CD4-positive, alpha-beta T cell treated with Interleukin-17A for 4 hours (primary cell): Measurements from ENCODE around the gene DGKI.
"Not testable (repeated sequence)": the region's sequence is repeated elsewhere in the genome, so short reads cannot be mapped to it uniquely, and the experiment has no call there.

Experiments
- DNase-seq: peaks from one replicate; pipeline ENCODE4 v3.0.0-alpha.2; 2020; ENCODE audit warnings: mixed read lengths

The DGKI gene

DNA sequence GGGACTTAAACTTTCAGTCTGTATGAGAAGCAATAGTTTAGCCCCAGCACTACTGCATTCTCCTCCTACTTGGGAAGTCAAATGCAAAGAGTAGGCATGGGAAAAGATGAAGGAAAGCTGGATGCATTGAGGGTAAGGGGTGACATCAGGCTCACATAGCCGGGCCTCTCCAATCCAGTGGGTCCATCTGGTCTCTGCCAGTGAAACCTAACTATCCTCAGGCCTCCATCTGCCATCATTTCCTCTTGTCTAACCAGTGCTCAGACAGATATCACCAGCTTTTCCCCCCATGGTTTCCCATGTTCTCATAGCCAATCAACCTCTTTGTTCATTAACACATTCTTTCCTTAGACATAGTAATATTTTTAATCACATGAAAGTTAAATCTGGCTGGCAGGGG is 118.3 kb downstream of the DGKI start:
- no peak for DNase-seq

DNA sequence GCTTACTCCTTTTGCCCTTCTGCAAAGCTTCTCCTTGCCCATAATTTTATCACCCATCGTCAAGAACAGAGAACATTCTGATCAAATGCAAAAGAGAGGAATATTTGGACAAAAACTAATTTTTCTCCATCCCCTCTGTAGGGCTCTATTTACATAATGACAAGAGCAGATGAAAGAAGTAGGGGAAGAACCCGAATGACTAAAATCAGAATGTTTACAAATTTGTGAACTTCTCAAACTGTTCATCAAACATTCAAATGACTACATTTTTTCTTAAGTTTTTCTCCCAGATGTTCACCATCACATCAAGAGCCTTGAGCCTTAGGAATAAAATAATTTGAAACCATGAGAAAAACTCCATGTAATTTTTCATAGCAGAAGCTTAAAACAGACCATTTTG is 119.4 kb downstream of the DGKI start:
- no peak for DNase-seq

DNA sequence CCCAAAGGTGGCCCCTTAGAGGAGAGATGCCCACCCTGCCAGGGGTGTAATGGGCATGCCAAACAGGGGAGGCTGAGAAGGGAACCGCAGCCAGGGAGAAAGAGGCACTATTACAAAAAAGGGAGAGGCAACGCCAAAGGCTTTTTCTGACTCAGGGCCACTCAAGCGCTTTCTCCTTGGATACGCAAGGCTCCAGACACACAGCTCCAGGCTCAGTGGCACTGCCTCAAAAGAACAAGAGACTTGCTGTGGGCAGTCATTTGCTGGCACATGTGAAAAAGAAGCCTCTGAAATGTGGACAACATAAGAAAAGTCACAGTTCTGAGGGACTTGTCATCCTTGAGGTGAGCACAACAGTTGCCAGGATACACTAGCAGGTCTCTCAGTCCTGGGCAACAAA is 128.4 kb downstream of the DGKI start:
- DNase-seq = no peak

DNA sequence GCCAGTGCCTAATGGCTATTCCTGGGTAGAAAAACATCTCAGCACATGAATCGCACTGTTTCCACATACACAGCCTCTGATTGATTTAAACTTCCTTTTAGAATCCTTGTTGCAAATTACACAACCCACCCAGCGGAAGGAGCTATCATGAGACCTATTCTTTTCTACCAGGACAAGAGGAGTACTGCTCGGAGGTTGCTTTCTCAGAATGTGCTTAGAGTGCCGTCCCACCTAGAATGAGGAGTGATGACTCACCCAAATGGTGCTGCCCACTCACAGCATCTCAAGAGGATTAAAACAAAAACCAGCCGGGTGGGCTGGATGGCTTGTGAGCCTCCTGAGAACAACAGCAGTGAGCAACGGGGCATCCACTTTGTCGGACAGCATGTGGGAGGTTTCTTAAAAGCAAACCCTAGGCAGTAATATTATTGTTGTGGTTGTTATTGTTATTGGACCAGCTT is 128.9 kb downstream of the DGKI start:
- DNase-seq = no peak

DNA sequence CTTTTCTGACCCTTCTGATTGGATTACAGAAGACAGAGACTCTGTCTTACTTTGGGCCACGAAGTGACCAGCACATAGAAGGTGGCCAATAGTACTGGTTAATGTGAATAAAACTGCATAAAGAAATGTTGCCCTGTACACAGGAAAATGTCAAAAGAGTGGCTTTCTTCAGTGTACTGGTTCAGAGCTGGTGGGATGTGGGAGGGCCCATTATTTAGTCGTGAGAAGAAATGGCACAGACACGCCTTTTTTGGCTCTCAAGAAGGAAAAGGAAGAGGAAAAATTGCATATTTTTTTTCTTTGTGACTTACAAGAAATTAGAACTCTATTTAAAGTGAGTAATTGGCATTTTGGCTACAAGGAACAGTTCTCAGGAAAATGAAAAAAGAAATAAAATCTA is 129.7 kb downstream of the DGKI start:
- no peak for DNase-seq

DNA sequence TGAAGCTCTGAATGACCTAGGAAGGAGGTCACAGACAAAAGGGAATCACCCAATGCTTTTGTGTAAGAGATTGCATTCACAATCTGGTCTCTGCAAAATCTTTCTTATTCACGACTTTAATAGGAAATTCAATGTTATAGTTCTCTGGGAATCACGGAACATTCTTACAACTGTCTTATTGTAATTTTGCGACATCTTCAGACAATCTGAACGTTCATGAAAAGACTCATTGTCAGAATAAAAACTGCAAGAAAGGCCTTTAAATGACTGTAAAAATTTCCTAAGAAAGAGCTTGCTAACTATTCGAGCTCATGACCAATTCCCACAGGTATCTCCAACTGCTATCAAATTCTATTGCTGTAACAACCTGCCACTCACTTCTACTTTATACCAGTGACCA is 130.7 kb downstream of the DGKI start:
- no peak for DNase-seq

DNA sequence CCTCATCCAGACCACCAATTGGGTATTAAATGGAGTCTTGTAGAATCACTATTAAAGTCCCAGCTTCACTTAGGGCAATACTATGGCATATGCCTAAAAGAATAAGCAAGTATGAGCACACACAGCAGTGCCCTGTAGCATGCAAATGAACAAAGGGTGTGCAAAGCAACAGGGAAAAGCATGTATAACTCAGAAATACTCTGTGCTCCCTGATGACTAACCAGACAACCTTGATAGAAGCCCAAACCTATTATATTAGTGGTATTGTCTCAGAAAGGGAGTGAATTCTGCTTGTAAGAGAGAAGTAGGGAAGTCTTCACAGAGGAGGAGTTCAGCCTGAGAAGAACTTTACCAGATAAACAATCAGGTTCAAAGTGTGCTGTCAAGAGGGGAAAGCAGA is 131.2 kb downstream of the DGKI start:
- DNase-seq = no peak

DNA sequence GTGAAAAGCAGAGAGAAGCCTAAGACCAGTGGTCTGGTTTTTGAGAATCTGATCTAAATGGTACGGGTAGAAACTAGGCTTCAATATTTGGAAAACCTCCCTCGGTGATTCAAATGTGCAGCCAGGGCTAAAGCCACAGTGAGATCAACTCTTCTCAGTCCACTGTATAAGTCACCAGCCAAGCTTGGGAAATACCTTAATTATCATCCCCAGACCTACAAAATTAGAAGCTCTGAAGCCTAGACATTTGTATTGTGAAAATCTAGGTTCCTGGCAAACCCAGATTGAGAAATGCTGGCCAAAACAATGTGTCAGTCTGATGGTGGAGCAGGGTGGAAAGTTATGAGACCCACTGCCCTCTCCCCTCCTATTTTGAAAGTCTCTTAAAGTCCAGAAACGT is 131.7 kb downstream of the DGKI start:
- no peak for DNase-seq

DNA sequence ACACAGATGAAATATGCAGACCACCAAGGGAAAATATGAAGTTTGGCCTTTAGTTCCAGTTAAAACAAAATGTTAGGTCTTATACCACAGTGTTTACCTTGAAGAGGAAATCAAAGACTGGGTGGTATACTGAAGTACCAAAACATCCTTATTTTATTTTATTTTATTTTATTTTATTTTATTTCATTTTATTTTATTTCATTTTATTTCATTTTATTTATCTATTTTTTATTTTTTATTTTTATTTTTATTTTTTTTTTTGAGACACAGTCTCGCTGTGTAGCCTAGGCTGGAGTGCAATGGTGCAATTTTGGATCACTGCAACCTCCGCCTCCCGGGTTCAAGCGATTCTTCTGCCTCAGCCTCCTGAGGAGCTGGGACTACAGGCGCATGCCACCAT is 140.4 kb downstream of the DGKI start:
- not testable (repeated sequence) for DNase-seq

DNA sequence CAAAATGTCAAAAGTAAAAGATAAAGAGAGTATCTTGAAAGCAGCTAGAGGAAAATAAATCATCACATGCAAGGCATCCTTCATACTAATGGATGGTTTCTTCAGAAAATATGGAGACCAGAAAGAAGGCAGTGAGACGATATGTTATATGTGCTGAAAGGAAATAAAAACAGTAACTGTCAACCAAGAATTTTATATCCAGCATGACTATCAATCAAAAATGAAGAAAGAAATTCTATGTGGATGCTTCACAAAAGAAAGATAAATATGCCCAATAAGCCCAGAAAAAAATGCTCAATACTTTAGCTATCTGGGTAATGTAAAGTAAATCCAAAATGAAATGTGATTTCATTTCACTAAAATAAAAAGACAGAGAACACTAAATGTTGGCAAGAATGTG is 142.1 kb downstream of the DGKI start:
- no peak for DNase-seq

DNA sequence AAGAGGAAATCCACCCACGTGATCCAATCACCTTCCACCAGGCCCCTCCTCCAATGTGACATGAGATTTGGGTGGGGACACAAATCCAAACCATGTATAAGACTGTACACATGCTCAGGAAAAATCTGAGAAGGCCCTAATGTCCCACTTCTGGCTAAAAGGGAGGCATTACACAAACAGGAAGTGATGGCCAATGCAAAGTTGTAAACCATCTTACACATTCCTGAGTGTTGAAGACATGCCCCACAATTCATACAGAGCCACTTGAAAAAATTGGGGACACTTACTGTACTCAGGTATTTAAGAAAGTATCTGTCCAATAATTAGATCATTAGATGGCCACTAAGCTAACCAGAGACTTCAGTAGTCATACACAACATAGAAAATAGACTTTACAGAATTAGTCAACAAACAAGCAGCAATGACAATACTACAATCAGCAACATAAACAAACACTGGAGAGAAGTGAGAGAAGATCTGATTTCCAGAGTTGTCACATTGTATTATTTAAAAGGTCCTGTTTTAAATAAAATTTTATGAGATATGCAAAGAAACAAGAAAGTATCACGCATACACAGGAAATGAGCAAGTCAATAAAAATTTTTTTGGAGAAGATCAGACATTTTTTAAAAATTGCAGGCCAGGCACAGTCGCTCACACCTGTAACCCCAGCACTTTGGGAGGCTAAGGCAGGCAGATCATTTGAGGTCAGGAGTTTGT is 143.3 kb downstream of the DGKI start:
- no peak for DNase-seq

DNA sequence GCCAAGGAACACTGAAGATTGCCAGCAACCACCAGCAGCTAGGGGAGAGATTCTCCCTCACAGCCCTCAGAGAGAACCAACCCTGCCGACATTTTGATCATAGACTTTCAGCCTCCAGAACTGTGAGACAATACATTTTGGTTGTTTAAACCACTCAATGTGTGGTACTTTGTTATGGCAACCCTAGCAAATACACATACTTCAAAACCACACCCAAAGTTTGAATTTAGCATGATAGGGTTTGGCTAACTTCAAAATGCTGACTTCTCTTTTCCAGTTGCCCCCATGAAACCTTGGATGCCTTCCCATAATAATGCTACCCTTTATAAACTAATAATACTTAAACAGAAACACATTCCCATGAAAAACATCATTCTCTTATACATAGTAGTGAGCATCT is 149.8 kb downstream of the DGKI start:
- DNase-seq = no peak

DNA sequence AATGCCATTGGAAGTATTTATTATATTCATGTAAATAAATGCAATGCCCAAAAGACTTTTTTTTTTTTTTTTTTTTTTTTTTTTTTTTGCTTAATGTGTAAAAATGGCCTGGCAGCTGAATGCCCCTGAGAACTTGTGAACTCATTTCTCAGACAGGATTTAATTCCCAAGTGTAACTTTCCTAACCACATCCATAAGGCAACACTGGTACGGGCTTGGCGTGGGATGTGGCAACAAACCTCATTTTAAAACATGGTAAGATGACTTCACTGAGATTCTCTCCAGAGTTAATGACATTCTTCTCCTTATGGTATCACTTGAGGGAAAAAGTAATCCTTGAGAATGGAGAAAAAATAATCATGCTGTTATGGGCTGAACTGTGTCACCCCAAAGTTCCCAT is 150.4 kb downstream of the DGKI start:
- DNase-seq = no peak

DNA sequence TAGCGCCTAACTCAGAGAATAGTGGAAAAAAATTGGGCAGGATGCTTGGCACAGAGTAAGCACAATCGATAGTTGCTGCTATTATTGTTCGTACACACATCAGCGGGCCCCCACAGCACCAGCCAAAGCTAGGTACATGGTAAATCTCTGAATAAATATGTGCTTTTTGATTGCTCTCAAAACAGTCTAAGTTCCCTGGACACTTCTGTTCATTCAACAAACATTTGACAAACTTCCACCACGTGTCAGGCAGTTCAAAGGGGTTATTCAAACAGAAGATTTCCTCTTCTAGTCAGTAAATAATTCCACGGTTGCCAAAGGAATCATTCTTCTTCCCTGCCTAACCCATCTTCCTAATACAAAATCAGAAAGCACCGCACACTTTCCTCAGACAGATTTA is 150.8 kb downstream of the DGKI start:
- DNase-seq = no peak

DNA sequence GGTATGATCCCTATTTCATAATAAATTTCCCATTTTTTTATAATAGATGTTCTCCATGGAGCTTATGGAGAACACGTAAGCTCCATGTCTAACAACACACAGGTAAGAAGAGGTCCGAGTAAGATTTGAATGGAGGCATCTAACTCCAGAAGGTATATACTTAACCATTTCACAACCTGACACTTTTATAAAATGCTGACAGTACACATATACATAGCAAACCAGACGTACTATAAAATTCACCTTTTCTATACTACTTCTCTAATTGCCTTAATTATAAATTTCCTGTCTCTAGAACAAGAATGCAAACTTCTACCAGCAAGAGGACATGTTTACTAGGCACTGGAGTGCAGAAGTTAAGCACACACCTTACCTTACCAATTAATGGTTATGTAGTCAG is 151.3 kb downstream of the DGKI start:
- DNase-seq = no peak

DNA sequence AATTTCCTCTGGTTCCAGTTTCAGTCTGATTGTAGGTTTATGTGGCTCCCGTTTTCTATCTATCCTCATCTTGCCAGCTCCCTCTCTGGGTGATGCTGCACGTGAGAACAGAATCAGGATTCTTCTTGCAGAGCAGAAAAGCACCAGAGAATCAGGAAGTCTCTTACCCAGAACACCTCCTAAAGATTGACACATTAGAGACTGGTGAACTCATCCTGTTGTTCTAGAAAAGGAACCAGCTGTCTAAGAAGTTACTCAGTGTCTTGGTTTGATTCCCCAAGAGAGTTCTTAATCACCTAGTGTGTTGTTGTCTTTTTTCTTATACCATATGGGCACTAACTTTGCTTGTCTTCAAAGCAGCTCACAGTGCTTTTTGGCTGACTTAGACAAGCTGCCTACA is 152.4 kb downstream of the DGKI start:
- no peak for DNase-seq

DNA sequence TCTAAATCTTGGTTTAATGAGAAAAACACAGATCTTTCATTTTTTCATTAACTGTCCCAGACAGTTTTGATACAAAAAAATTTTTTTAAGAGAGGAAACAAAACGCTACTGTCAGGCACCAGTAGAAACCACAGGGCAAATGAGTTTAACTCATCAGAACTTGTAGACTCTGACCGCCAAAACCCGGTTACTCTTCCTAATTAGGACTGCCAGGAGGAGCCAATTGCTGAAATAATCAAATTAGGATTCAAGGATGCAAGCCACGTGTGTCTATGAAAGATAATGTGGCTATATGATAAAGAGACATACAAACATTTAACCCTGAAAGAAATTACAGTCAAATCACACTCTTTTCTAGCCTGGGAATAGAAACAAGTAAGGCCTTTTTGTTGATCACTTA is 154.4 kb downstream of the DGKI start:
- DNase-seq = no peak

DNA sequence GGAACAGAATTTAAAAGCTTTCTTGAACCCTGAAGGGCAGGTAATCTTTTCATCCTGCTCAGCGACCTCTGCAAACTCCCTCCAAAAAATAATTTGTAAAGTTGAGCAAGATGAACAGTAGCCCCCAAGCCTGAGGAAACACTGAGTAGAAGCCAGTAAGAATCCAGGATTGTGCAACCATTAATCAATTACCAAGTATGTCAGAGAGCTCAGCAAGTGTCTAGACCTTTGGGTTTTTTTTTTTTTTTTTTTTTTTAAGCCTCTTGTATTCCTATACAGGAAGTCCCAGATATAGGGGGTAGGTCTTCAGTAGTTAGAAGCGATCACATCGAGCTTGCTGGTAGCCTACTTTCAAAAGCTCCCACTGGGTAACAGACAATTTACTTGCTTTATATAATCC is 155.2 kb downstream of the DGKI start:
- no peak for DNase-seq

DNA sequence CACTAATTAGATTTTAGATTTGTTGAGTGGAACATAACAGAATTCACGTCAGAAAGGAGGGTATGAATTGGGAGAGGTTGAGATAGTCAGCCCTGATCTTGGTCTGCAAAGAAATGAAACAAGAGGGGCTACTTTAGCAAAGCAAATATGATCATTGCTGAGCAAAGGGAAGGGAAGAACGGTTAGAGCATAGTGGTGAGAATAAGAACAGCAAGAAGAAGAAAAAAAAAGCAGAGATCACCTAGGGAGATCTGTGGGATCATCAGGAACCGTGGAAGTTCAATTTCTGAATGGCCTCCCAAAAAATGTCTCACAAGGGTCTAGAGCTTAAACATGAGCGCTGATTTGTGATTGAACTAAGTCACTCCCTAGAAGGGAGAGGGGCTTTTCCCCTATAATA is 156.1 kb downstream of the DGKI start:
- no peak for DNase-seq

DNA sequence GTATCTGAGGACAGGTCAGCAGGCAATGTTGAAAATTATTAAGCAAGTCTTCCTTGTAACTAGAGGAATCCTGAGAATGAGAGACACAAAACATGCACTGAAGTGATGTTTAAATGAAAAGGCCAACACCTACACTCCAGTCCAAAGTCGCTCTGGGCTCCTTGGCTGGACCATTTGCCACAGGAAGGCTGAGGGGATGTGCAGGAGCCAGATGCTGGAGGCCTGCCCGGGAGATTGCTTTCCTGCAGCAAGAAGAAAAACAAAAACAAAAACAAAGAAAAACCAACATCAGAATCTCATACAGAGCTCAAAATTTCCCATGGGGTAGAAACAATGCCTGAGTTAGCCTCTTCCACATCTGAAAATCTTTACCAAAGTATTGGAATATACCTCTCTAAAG is 157.0 kb downstream of the DGKI start:
- no peak for DNase-seq

DNA sequence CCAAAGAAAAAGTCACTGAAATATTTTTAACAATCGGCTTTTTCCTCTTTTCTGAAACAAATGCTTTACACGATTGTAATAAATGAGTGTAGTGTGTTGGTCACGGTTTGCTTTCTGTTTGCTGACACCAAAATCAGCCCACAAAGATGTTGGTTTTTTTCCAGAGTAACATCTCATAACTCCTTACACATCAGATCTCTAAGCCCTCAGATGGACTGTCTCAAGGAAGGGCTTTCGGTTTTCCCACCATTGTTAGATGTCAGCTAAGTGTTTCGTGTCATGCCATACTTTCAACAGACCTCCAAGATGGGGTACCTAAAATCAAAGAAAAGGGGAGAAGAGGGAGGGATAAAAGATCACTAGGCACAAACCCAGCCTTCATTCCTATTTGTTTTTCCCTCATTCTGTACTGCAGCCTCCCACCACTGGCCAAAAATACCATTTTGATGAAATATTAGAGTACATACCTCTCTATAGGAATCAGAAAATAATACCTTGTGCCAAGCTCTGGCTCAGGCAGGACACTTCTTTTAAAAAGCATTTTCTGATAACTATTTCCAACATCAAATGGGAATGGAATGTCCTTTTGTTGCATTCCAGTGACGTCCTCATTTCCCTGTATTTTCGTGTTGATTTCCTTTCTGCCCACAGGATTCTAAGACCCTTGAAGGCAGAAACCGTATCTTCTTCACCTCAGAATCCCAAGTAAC is 159.1 kb downstream of the DGKI start:
- DNase-seq = no peak

DNA sequence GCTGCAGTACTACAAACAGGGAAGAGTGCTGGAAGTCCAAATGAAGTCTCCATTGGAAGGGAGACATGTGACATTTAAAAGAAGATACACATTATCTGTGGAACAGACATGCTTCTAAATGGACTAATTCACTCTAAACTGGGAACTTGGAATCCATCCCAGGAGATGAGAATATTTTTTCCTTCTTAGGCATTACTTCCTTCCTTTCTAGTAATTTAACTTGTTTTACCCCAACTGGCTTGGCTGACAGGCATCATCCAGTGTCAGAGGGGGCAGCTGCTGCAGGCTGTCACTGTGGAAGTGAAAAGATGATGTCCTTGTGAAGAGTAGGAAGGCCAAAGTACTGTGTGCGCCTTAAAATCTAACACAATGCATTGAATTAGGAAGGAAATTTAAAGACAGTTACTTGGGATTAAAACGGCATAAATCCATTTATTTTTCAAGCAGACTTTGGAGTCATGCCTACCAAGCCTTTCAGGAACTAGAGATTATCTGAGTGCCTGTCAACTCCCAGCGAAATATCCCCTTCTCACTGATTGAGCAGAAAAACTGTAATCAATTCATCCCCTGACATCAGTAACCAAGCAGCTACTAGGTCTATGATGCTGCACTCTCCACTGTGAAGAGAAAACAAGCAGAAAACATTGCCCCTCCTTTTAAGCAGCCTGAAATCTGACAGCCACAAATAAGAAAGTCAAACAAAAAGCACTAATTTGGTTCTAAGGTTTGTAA is 161.2 kb downstream of the DGKI start:
- no peak for DNase-seq

DNA sequence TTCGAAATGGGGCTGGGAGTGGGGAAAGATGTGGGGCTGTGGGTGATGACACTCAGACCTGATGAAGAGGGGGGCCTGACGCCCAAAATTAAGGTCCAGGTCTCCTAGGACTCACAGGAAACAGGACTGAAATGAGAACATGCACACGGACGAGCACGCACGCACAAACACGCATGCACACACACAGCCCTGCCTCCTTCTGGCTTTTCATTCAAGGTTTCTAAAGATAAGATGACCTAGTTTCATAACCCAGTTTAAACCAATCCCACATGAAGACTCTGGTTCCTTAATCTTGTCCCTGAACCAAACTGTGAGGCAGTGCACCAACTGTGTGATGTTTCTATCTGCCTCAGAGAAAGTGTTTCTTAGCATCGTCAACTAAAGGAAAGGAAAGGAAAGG is 162.0 kb downstream of the DGKI start:
- no peak for DNase-seq

DNA sequence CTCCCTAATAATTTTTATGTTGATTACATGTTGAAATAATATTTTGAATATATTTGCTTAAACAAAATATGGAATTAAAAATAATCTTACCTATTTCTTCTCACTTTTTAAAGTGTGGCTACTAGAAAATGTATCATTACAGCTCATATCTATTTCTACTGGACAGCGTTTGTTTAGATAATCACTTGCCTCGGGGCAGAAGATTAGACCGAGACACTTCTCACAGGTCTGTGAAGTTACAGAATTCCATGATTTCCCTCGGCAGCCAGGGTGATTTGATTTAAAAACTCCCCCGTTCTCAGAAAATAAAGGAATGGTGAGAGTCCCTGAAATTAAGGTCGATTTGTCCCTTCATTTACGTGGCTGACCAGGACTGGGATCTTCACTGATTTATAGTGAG is 162.5 kb downstream of the DGKI start:
- no peak for DNase-seq
